H9 (cell line): ENCODE data around the gene BEGAIN. TPM values are rescaled to one million over a fixed set of nuclear protein-coding genes. Genes with fewer than 3 reads are reported as not detected.

Source experiments
- DNase-seq: peaks from one replicate; pipeline ENCODE4 v3.0.0-alpha.2; 2017
- H2AFZ ChIP-seq: one replicate; pipeline ENCODE4 v1.6.1; 2013; ENCODE audit warnings: mild to moderate bottlenecking, low read length, control low read depth, moderate library complexity
- H2AK5ac ChIP-seq: 2 replicates; pipeline ENCODE4 v1.6.1; 2013; ENCODE audit warnings: low read length, control low read depth, mixed read lengths; ENCODE audit not compliant: insufficient read length
- H2BK120ac ChIP-seq: one replicate; pipeline ENCODE4 v1.6.1; 2013; ENCODE audit warnings: low read depth, mild to moderate bottlenecking, low read length, control low read depth, inconsistent platforms; ENCODE audit not compliant: poor library complexity, severe bottlenecking
- H2BK12ac ChIP-seq: 2 replicates; pipeline ENCODE4 v1.6.1; 2013; ENCODE audit warnings: low read length, control low read depth, mixed read lengths, low read depth; ENCODE audit not compliant: insufficient read length
- H2BK15ac ChIP-seq: 2 replicates; pipeline ENCODE4 v1.6.1; 2013; ENCODE audit warnings: low read depth, low read length, control low read depth
- H2BK20ac ChIP-seq: one replicate; pipeline ENCODE4 v1.6.1; 2013; ENCODE audit warnings: low read depth, mild to moderate bottlenecking, low read length, control low read depth, inconsistent platforms; ENCODE audit not compliant: poor library complexity, severe bottlenecking
- H2BK5ac ChIP-seq: 2 replicates; pipeline ENCODE4 v1.6.1; 2013; ENCODE audit warnings: low read length, control low read depth, mixed read lengths; ENCODE audit not compliant: insufficient read length
- H3K14ac ChIP-seq: 2 replicates; pipeline ENCODE4 v1.6.1; 2013; ENCODE audit warnings: low read length, control low read depth; ENCODE audit not compliant: insufficient read depth
- H3K18ac ChIP-seq: 2 replicates; pipeline ENCODE4 v1.6.1; 2013; ENCODE audit warnings: low read depth, mild to moderate bottlenecking, mixed read lengths, low read length, control low read depth; ENCODE audit not compliant: insufficient read length
- H3K23ac ChIP-seq: 2 replicates; pipeline ENCODE4 v1.6.1; 2013; ENCODE audit warnings: low read length, control low read depth, mixed read lengths, low read depth; ENCODE audit not compliant: insufficient read length
- H3K23me2 ChIP-seq: 2 replicates; pipeline ENCODE4 v1.6.1; 2013; ENCODE audit warnings: low read depth, mild to moderate bottlenecking, mixed read lengths, low read length, control low read depth; ENCODE audit not compliant: insufficient read length, poor library complexity, severe bottlenecking
- H3K27ac ChIP-seq: 2 replicates; pipeline ENCODE4 v1.5.1; 2013; ENCODE audit warnings: low read length, control low read depth, mixed read lengths, low read depth; ENCODE audit not compliant: insufficient read length
- H3K27me3 ChIP-seq: 2 replicates; pipeline ENCODE4 v1.6.1; 2013; ENCODE audit warnings: low read length, control low read depth, inconsistent platforms; ENCODE audit not compliant: insufficient read depth
- H3K4ac ChIP-seq: 2 replicates; pipeline ENCODE4 v1.6.1; 2013; ENCODE audit warnings: low read depth, mild to moderate bottlenecking, control low read depth, inconsistent platforms, low read length, moderate library complexity
- H3K4me1 ChIP-seq: 2 replicates; pipeline ENCODE4 v1.6.1; 2013; ENCODE audit warnings: low read length, control low read depth, inconsistent platforms; ENCODE audit not compliant: insufficient read depth
- H3K4me2 ChIP-seq: 2 replicates; pipeline ENCODE4 v1.6.1; 2013; ENCODE audit warnings: low read length, control low read depth, mixed read lengths; ENCODE audit not compliant: insufficient read length, insufficient read depth
- H3K56ac ChIP-seq: 2 replicates; pipeline ENCODE4 v1.6.1; 2013; ENCODE audit warnings: low read depth, mild to moderate bottlenecking, mixed read lengths, low read length, control low read depth; ENCODE audit not compliant: insufficient read length
- H3K79me1 ChIP-seq: 2 replicates; pipeline ENCODE4 v1.6.1; 2013; ENCODE audit warnings: low read depth, mild to moderate bottlenecking, moderate library complexity, low read length, control low read depth, inconsistent platforms; ENCODE audit not compliant: insufficient read depth, poor library complexity, severe bottlenecking
- H3K79me2 ChIP-seq: 2 replicates; pipeline ENCODE4 v1.6.1; 2013; ENCODE audit warnings: low read length, control low read depth, inconsistent platforms; ENCODE audit not compliant: insufficient read depth
- H3K9ac ChIP-seq: 2 replicates; pipeline ENCODE4 v1.6.1; 2013; ENCODE audit warnings: low read length, control low read depth, mixed read lengths; ENCODE audit not compliant: insufficient read length; ENCODE audit errors: extremely low read depth
- H3K9me3 ChIP-seq: one replicate; pipeline ENCODE4 v1.6.1; 2013; ENCODE audit warnings: low read depth, low read length, inconsistent platforms; ENCODE audit not compliant: control insufficient read depth
- H3T11ph ChIP-seq: one replicate; pipeline ENCODE4 v1.6.1; 2013; ENCODE audit warnings: mild to moderate bottlenecking, low read length, control low read depth, inconsistent platforms
- H4K20me1 ChIP-seq: one replicate; pipeline ENCODE4 v1.6.1; 2013; ENCODE audit not compliant: control insufficient read depth, insufficient read length, insufficient read depth
- H4K5ac ChIP-seq: 2 replicates; pipeline ENCODE4 v1.6.1; 2013; ENCODE audit warnings: low read depth, mild to moderate bottlenecking, mixed read lengths, low read length, control low read depth; ENCODE audit not compliant: insufficient read length
- H4K8ac ChIP-seq: replicated peaks from 2 replicates; pipeline ENCODE4 v1.6.1; 2013; ENCODE audit warnings: low read length, control low read depth, mixed read lengths, low read depth; ENCODE audit not compliant: insufficient read length
- H4K91ac ChIP-seq: 2 replicates; pipeline ENCODE4 v1.6.1; 2013; ENCODE audit warnings: low read depth, mild to moderate bottlenecking, moderate library complexity, mixed read lengths, low read length, control low read depth; ENCODE audit not compliant: insufficient read length
- H3K27ac Mint-ChIP-seq, 3 experiments: 2 replicates in 2 of 3; 3 replicates in 1 of 3; pipeline ENCODE4 v1.8.0; 2020 to 2021; ENCODE audit warnings: mixed read lengths in 3 of 3, mild to moderate bottlenecking in 1 of 3, moderate library complexity in 1 of 3
- H3K27me3 Mint-ChIP-seq: 2 replicates; pipeline ENCODE4 v1.8.0; 2021; ENCODE audit warnings: low read depth, mild to moderate bottlenecking, moderate library complexity, mixed read lengths
- H3K36me3 Mint-ChIP-seq, 3 experiments: 2 replicates in 2 of 3; 3 replicates in 1 of 3; pipeline ENCODE4 v1.8.0; 2020 to 2021; ENCODE audit warnings: low read depth in 3 of 3, mixed read lengths in 3 of 3; ENCODE audit not compliant: insufficient read depth in 1 of 3
- H3K4me1 Mint-ChIP-seq, 2 experiments: 2 replicates each; pipeline ENCODE4 v1.8.0; 2020; ENCODE audit warnings: mixed read lengths in 2 of 2
- H3K4me3 Mint-ChIP-seq, 2 experiments: 2 replicates in 1 of 2; 3 replicates in 1 of 2; pipeline ENCODE4 v1.8.0; 2020 to 2021; ENCODE audit warnings: mild to moderate bottlenecking in 2 of 2, mixed read lengths in 2 of 2, moderate library complexity in 1 of 2
- H3K9me3 Mint-ChIP-seq, 2 experiments: 2 replicates in 1 of 2; 3 replicates in 1 of 2; pipeline ENCODE4 v1.8.0; 2020; ENCODE audit warnings: mild to moderate bottlenecking in 2 of 2, mixed read lengths in 2 of 2, moderate library complexity in 1 of 2
- WGBS: extraction: QIAGEN DNeasy Blood & Tissue Kit; methylation state at CpG from one replicate; pipeline ENCODE4 v1.1.7; 2013; ENCODE audit warnings: missing lambda C conversion rate, low lambda C conversion rate, mixed read lengths; ENCODE audit not compliant: insufficient read length; ENCODE audit errors: extremely low coverage; 5-methylcytosine and 5-hydroxymethylcytosine counted together
- total RNA-seq: library from RNA; stranded (reverse); gene quantifications from 2 replicates; pipeline ENCODE4 v1.2.1, GENCODE V29; 2021
- TF ChIP-seq, protein P1 (sequence below): fragments of 200-600 bp; sonication (generic); conservative IDR thresholded peaks from 3 replicates; pipeline ENCODE4 v1.8.0; 2021; ENCODE audit warnings: antibody characterized with exemption, mild to moderate bottlenecking

BEGAIN gene
- total RNA-seq, 1 experiment from 2014 or later: 2.6 TPM

DNA sequence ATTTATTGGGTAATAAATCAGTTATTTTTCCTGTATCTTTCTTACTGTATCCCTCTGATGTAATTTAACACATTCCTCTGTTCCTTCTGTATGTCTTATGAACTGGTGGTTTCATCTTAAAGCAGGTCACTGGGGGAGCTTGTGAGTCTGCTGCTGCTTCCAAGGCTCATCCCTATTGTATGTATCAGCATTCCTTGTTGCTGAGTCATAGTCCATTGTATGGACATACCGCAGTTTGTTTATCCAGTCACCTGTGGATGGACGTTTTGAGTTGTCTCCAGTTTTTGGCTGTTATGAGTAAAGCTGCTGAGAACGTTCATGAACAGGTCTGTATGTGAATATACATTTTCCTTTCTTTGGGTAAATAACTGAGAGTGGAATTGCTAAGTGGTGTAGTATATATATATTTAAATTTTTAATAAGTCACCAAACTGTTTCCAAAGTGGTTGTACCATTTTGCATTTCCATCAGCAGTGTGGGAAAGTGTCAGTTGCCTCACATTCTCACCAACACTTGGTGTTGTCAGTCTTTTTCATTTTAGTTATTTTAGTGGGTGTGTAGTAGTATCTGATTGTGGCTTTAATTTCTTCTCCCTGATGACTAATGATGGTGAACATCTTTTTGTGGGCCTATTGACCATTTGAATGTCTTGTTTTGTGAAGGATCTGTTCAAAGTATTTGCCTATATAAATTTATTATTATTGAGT lies 82.7 kb downstream of the BEGAIN start:
- Histone ChIP-seq H2AFZ (no peak overlapping the region), H2BK120ac (no peak overlapping the region), H3K23me2 (no peaks in the 10 kb centered on the region), H3K27me3 (no peaks in the 10 kb centered on the region), H3T11ph (no peak overlapping the region), H3K9me3 (no peaks in the 10 kb centered on the region), H4K5ac (no peak overlapping the region), H2BK15ac (no peak overlapping the region), H2BK5ac (no peak overlapping the region), H4K91ac (no peak overlapping the region), H2BK12ac (no peak overlapping the region), H3K4me1 (no peaks in the 10 kb centered on the region; the same call in 1 of the 2 replicates), H3K27ac (no peak overlapping the region), H3K23ac (no peak overlapping the region), H3K79me2 (no peaks in the 10 kb centered on the region), H4K8ac (no peak overlapping the region), H3K79me1 (no peaks in the 10 kb centered on the region), H3K14ac (no peak overlapping the region), H2AK5ac (no peak overlapping the region), H3K4ac (no peak overlapping the region), H3K9ac (no peak overlapping the region), H3K4me2 (no peak overlapping the region), H4K20me1 (no peaks in the 10 kb centered on the region), H2BK20ac (no peak overlapping the region), H3K18ac (no peak overlapping the region), H3K56ac (no peak overlapping the region)
- Mint-ChIP-seq H3K4me3 (no peak overlapping the region), H3K4me1 (peaks cover 3 to 17% of the 10 kb centered on the region in 2 experiments; a peak in 3 of 4 replicates), H3K36me3 (peaks cover 5 to 15% (median 7%) of the 10 kb centered on the region in 3 experiments; a peak in 6 of 7 replicates), H3K27me3 (peaks cover 3% of the 10 kb centered on the region), H3K9me3 (peaks cover 9 to 18% of the 10 kb centered on the region in 2 experiments; a peak in 4 of 5 replicates), H3K27ac (no peak overlapping the region)
- no peak for DNase-seq
- WGBS: no CpG with 5 or more reads among the region's 3 CpGs
- TF ChIP-seq, protein P1, sequence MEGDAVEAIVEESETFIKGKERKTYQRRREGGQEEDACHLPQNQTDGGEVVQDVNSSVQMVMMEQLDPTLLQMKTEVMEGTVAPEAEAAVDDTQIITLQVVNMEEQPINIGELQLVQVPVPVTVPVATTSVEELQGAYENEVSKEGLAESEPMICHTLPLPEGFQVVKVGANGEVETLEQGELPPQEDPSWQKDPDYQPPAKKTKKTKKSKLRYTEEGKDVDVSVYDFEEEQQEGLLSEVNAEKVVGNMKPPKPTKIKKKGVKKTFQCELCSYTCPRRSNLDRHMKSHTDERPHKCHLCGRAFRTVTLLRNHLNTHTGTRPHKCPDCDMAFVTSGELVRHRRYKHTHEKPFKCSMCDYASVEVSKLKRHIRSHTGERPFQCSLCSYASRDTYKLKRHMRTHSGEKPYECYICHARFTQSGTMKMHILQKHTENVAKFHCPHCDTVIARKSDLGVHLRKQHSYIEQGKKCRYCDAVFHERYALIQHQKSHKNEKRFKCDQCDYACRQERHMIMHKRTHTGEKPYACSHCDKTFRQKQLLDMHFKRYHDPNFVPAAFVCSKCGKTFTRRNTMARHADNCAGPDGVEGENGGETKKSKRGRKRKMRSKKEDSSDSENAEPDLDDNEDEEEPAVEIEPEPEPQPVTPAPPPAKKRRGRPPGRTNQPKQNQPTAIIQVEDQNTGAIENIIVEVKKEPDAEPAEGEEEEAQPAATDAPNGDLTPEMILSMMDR: no peak
